ENCODE results near the gene RGS8.

The RGS8 gene

GRCh38 chr1:182664296-182664695 lies 20.1 kb downstream of the RGS8 start:
- Histone ChIP-seq H3K9ac (ENCODE audit: low read length) (no peak overlapping the region), H3K27me3 (ENCODE audit: control insufficient read depth, insufficient read depth, low read length) (no peaks in the 10 kb centered on the region), H3K27ac (ENCODE audit: low read depth, low read length) (no peak overlapping the region), H3K4me3 (ENCODE audit: low read length) (no peak overlapping the region), H3K36me3 (ENCODE audit: control insufficient read depth, insufficient read depth, low read length) (no peaks in the 10 kb centered on the region), H3K4me1 (ENCODE audit: control insufficient read depth, insufficient read depth, low read length) (no peaks in the 10 kb centered on the region)

DNA sequence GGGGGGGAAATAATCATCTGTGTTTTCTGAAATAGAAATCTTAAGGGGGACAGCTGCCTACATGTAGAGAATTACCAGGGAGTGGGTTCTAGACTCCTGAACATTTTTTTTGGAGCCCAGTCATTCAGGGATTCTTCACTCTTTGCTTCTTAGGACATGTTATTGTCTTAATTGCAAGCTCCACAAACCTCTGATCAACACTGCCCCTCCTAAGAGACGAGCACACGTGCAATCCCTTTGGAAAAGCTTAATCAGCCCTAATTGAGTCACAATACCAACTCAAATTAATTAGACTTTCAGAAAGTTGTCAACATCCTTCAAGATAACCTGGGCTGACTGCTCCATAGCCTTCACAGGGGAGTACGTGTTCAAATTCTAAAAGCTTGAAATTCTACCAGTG lies 21.4 kb downstream of the RGS8 start:
- no peak overlapping the region for H3K9ac ChIP-seq (ENCODE audit: low read length)
- no peak overlapping the region for H3K4me3 ChIP-seq (ENCODE audit: low read length)
- no peaks in the 10 kb centered on the region for H3K36me3 ChIP-seq (ENCODE audit: control insufficient read depth, insufficient read depth, low read length)
- H3K27me3 ChIP-seq (ENCODE audit: control insufficient read depth, insufficient read depth, low read length) = no peaks in the 10 kb centered on the region
- no peak overlapping the region for H3K27ac ChIP-seq (ENCODE audit: low read depth, low read length)
- H3K4me1 ChIP-seq (ENCODE audit: control insufficient read depth, insufficient read depth, low read length) = no peaks in the 10 kb centered on the region

- Histone ChIP-seq H3K27ac (ENCODE audit: low read depth, low read length) (no peak overlapping the region), H3K27me3 (ENCODE audit: control insufficient read depth, insufficient read depth, low read length) (no peaks in the 10 kb centered on the region), H3K4me3 (ENCODE audit: low read length) (no peak overlapping the region), H3K9ac (ENCODE audit: low read length) (no peak overlapping the region), H3K36me3 (ENCODE audit: control insufficient read depth, insufficient read depth, low read length) (no peaks in the 10 kb centered on the region), H3K4me1 (ENCODE audit: control insufficient read depth, insufficient read depth, low read length) (no peaks in the 10 kb centered on the region)
Measured at GRCh38 chr1:182662121-182662890, 22.1 kb downstream of the RGS8 start.

DNA sequence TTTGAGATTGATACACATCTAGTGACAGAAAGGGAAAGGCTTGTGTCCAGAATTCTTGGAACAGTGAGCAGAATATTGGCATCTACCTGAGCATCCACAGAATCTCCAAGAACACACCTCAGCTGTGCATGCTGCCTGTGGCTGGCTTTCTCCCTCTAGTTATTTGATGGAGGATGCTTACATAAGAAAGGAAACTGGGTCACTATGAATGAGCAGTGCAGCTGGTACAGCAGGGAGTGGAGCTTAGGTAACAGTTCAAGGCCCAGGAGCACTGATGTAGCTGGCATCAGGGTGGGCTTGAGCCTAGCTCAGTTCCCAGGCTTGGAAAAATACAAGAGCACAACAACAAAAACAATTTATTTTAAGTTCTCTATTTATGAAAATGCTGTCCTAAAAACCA lies 26.3 kb downstream of the RGS8 start:
- no peaks in the 10 kb centered on the region for H3K4me1 ChIP-seq (ENCODE audit: control insufficient read depth, insufficient read depth, low read length)
- no peak overlapping the region for H3K4me3 ChIP-seq (ENCODE audit: low read length)
- H3K36me3 ChIP-seq (ENCODE audit: control insufficient read depth, insufficient read depth, low read length) = no peaks in the 10 kb centered on the region
- no peak overlapping the region for H3K9ac ChIP-seq (ENCODE audit: low read length)
- H3K27ac ChIP-seq (ENCODE audit: low read depth, low read length) = no peak overlapping the region
- no peaks in the 10 kb centered on the region for H3K27me3 ChIP-seq (ENCODE audit: control insufficient read depth, insufficient read depth, low read length)

- H3K27ac ChIP-seq (ENCODE audit: low read depth, low read length) = no peak overlapping the region
- no peak overlapping the region for H3K9ac ChIP-seq (ENCODE audit: low read length)
- H3K4me3 ChIP-seq (ENCODE audit: low read length) = no peak overlapping the region
- H3K4me1 ChIP-seq (ENCODE audit: control insufficient read depth, insufficient read depth, low read length) = no peaks in the 10 kb centered on the region
- H3K36me3 ChIP-seq (ENCODE audit: control insufficient read depth, insufficient read depth, low read length) = no peaks in the 10 kb centered on the region
- no peaks in the 10 kb centered on the region for H3K27me3 ChIP-seq (ENCODE audit: control insufficient read depth, insufficient read depth, low read length)
Measured at GRCh38 chr1:182656842-182657397, 27.5 kb downstream of the RGS8 start.

GRCh38 chr1:182653986-182654385 lies 30.4 kb downstream of the RGS8 start:
- H3K9ac ChIP-seq (ENCODE audit: low read length) = no peak overlapping the region
- H3K27me3 ChIP-seq (ENCODE audit: control insufficient read depth, insufficient read depth, low read length) = no peaks in the 10 kb centered on the region
- no peak overlapping the region for H3K4me3 ChIP-seq (ENCODE audit: low read length)
- no peak overlapping the region for H3K27ac ChIP-seq (ENCODE audit: low read depth, low read length)
- no peaks in the 10 kb centered on the region for H3K4me1 ChIP-seq (ENCODE audit: control insufficient read depth, insufficient read depth, low read length)
- no peaks in the 10 kb centered on the region for H3K36me3 ChIP-seq (ENCODE audit: control insufficient read depth, insufficient read depth, low read length)

DNA sequence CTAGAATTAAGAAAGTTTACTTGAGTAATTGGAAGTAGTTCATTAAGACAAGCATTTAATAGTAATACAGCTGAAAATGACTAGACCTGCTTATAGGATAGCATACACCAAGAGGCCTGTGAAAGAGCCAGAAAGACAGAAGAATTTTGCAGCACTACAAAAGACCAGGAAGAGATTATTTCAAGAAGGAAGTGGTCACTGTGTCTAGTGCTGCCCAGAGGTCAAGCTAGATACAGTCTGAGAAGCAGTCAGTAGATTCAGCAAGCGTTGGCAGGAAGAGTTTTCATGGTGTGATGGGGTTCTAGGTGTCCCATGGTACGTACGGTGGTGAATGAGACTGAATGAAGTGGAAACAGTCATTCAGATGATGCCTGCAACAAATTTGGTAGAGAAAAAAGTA lies 31.5 kb downstream of the RGS8 start:
- Histone ChIP-seq H3K36me3 (ENCODE audit: control insufficient read depth, insufficient read depth, low read length) (no peaks in the 10 kb centered on the region), H3K27me3 (ENCODE audit: control insufficient read depth, insufficient read depth, low read length) (no peaks in the 10 kb centered on the region), H3K9ac (ENCODE audit: low read length) (no peak overlapping the region)

DNA sequence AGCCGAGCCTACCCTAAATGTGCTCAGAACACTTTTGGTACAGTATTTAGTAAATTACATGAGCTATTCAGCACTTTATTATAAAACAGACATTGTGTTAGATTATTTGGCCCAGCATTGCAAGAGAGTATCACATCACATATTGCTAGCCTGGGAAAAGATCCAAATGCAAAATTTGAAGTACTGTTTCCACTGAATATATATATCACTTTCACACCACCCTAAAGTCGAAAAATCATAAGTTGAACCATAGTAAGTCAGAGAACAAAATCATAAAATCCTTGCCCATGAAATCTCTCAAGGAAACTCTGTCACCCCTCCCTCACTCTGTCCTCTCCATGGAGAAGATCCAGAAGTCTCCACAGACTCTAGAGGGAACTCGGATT lies 33.1 kb downstream of the RGS8 start:
- Histone ChIP-seq H3K4me1 (ENCODE audit: control insufficient read depth, insufficient read depth, low read length) (no peaks in the 10 kb centered on the region), H3K9ac (ENCODE audit: low read length) (no peak overlapping the region), H3K4me3 (ENCODE audit: low read length) (no peak overlapping the region), H3K36me3 (ENCODE audit: control insufficient read depth, insufficient read depth, low read length) (no peaks in the 10 kb centered on the region), H3K27ac (ENCODE audit: low read depth, low read length) (no peak overlapping the region), H3K27me3 (ENCODE audit: control insufficient read depth, insufficient read depth, low read length) (no peaks in the 10 kb centered on the region)

More for the DNA sequence above, 31.5 kb downstream of the RGS8 start:
- Histone ChIP-seq H3K27ac (ENCODE audit: low read depth, low read length) (no peak overlapping the region), H3K4me3 (ENCODE audit: low read length) (no peak overlapping the region), H3K4me1 (ENCODE audit: control insufficient read depth, insufficient read depth, low read length) (no peaks in the 10 kb centered on the region)

DNA sequence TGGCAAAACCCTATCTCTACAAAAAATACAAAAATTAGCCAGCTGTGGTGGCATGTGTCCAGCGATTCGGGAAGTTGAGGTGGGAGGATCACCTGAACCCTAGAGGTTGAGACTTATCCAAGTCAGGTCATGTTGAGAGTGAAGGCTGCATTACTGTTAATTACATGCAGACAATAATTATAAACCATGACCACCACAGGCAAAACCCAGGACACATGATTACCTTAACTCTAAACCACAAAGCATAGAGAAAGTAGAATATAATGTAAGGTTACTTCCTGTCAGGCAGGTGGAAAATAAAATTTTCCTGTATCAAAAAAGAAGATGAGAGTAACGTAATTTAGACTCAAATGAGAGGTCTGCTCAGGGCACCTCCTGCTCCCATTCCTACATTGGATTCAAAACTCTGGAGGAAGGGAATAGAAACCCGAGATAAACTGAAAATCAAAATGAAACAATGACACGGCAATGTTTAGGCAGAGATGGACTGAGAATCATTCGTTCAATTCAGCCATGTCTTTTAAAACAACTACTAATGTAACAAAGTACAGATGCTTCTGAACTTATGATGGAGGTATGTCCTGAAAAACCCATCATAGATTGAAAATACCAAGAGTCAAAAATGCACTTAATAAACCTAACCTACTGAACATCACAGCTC lies 33.6 kb downstream of the RGS8 start:
- no peak overlapping the region for H3K27ac ChIP-seq (ENCODE audit: low read depth, low read length)
- H3K36me3 ChIP-seq (ENCODE audit: control insufficient read depth, insufficient read depth, low read length) = no peaks in the 10 kb centered on the region
- no peak overlapping the region for H3K4me3 ChIP-seq (ENCODE audit: low read length)
- no peak overlapping the region for H3K9ac ChIP-seq (ENCODE audit: low read length)
- H3K4me1 ChIP-seq (ENCODE audit: control insufficient read depth, insufficient read depth, low read length) = no peaks in the 10 kb centered on the region
- no peaks in the 10 kb centered on the region for H3K27me3 ChIP-seq (ENCODE audit: control insufficient read depth, insufficient read depth, low read length)

DNA sequence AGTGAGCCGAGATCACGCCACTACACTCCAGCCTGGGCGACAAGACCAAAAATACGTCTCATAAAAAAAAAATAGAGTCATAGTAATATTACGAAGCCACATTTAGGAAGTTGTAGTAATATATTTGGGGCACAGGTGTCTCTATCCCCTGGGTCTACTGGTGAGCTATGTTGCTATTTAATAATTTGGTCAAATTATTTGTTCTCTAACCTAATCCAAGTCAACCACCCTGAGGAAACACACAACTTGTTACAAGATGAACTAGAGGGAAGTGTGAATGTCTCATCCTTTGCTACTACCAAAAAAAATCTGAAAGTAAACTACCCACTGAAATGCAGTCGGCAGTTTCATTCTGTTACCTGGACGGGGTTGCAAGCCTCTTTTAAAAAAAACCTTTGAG lies 35.3 kb downstream of the RGS8 start:
- H3K4me3 ChIP-seq (ENCODE audit: low read length) = no peak overlapping the region
- H3K27ac ChIP-seq (ENCODE audit: low read depth, low read length) = no peak overlapping the region
- H3K4me1 ChIP-seq (ENCODE audit: control insufficient read depth, insufficient read depth, low read length) = no peaks in the 10 kb centered on the region
- no peaks in the 10 kb centered on the region for H3K27me3 ChIP-seq (ENCODE audit: control insufficient read depth, insufficient read depth, low read length)
- no peaks in the 10 kb centered on the region for H3K36me3 ChIP-seq (ENCODE audit: control insufficient read depth, insufficient read depth, low read length)
- no peak overlapping the region for H3K9ac ChIP-seq (ENCODE audit: low read length)

GRCh38 chr1:182646739-182647138 lies 37.6 kb downstream of the RGS8 start:
- no peak overlapping the region for H3K4me3 ChIP-seq (ENCODE audit: low read length)
- H3K9ac ChIP-seq (ENCODE audit: low read length) = no peak overlapping the region
- no peaks in the 10 kb centered on the region for H3K27me3 ChIP-seq (ENCODE audit: control insufficient read depth, insufficient read depth, low read length)
- H3K27ac ChIP-seq (ENCODE audit: low read depth, low read length) = no peak overlapping the region
- no peaks in the 10 kb centered on the region for H3K4me1 ChIP-seq (ENCODE audit: control insufficient read depth, insufficient read depth, low read length)
- no peaks in the 10 kb centered on the region for H3K36me3 ChIP-seq (ENCODE audit: control insufficient read depth, insufficient read depth, low read length)

- no peaks in the 10 kb centered on the region for H3K36me3 ChIP-seq (ENCODE audit: control insufficient read depth, insufficient read depth, low read length)
Measured at GRCh38 chr1:182644886-182645285, 39.5 kb downstream of the RGS8 start.

DNA sequence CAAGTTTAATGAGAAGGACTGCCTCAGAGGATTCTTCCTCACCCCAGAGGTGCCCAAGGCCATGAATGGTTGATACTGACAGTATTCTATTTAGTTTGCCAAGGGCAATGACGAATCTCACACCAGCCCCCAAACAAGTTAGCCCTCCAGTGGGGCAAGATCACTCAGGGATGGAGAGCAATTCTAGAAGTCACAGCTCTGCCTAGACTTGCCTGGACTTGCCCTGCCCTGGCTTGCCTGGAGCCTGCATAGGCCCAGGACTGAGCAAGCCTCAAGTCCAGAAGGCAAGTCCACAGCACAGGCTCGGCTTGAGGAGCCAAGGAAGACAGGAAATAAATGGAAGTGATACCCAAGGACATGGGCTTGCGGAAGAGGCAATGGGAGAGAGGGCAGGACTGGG lies 40.7 kb downstream of the RGS8 start:
- H3K4me3 ChIP-seq (ENCODE audit: low read length) = no peak overlapping the region
- H3K9ac ChIP-seq (ENCODE audit: low read length) = no peak overlapping the region
- H3K27me3 ChIP-seq (ENCODE audit: control insufficient read depth, insufficient read depth, low read length) = no peaks in the 10 kb centered on the region
- H3K4me1 ChIP-seq (ENCODE audit: control insufficient read depth, insufficient read depth, low read length) = no peaks in the 10 kb centered on the region
- H3K27ac ChIP-seq (ENCODE audit: low read depth, low read length) = no peak overlapping the region
- H3K36me3 ChIP-seq (ENCODE audit: control insufficient read depth, insufficient read depth, low read length) = no peaks in the 10 kb centered on the region

More at GRCh38 chr1:182644886-182645285, 39.5 kb downstream of the RGS8 start:
- Histone ChIP-seq H3K4me3 (ENCODE audit: low read length) (no peak overlapping the region), H3K9ac (ENCODE audit: low read length) (no peak overlapping the region), H3K27me3 (ENCODE audit: control insufficient read depth, insufficient read depth, low read length) (no peaks in the 10 kb centered on the region), H3K4me1 (ENCODE audit: control insufficient read depth, insufficient read depth, low read length) (no peaks in the 10 kb centered on the region), H3K27ac (ENCODE audit: low read depth, low read length) (no peak overlapping the region)
